HL-60/S4 (cell line): ENCODE data around the gene WDR74.

Source experiments
- in situ Hi-C: fragments of 300-500 bp; cut with MboI; formaldehyde crosslinking; loops from 2 replicates; pipeline ENCODE4 v1.14.3; 2022; ENCODE audit warnings: low sequenced_read_pairs

The WDR74 gene

DNA sequence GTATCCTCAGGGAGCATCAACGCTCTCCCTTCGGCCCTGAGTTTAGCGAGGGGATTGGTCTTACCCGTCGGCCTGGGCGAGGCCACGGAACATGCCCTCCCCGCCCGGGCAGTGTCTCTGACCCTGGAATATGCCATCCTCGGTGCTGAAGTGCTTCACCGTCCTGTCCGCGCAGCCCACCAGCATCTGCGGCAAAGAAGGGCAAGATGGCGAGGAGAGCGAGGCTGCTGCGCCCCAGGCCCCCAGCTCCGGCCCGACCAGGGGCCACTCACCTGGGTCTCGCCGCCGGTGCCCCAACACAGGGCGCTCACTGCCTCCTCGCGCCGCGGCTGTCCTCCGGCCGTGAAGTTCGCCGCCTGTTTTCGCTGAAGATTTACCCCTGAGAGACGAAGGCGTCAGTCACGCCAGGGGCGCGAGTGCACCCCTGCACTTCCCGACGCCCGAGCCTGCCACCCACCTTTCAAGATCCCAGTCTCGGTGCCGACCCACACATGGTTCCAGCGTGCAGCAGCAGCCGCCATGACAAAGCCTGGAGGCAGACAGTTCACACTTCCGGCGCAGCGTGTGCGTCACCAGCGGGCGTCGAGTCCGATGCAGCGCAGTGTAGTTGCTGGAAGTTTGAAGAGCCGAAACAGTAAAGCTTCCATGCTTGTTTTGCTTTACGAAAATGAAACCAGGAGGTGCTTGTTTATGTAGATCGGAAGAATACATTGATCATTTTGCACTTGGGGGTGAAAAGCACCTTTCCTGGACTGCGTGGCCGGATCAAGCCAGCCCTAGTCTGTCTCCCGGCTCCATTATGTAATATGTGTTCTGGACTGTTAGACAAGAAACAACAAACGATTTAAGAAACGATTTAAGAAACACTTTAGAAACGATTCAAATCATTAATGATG is at the start of gene WDR74:
Gene WDR74 (minus strand): TSS at position 541 of the 896 bp plus-strand sequence. CDS start 20 bp downstream, at position 521.
- in situ Hi-C loops, result no loop called here

DNA sequence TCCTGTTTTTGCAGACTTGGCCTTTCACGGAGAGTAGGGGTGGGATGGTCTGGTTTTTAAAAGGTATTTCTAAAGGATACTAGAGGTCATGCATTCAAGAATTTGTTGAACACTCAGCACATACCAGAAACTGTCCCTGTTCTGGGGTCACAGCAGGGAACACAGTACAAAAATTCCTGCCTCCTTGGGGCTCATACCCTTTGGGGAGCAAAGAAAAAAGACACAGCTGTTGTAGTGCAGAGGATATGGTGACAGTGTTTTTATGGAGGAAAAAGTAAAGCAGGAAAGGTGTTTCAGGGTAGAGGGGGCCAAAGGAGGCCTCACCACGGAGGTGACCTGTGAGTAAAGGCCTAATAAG is 49.7 kb upstream of the WDR74 start:
- in situ Hi-C loops, result loop anchor here (25.0 kb wide), 1 partner anchor 477 kb away; the partner anchor contains the start of gene SCGB1A1

DNA sequence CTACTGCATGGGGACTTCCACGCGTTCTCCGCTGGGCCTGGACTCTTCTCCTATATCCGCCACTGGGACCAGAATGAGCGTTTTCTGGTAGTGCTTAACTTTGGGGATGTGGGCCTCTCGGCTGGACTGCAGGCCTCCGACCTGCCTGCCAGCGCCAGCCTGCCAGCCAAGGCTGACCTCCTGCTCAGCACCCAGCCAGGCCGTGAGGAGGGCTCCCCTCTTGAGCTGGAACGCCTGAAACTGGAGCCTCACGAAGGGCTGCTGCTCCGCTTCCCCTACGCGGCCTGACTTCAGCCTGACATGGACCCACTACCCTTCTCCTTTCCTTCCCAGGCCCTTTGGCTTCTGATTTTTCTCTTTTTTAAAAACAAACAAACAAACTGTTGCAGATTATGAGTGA is 49.0 kb upstream of the WDR74 start:
- in situ Hi-C loops, result loop anchor here (25.0 kb wide), 1 partner anchor 476 kb away; the partner anchor contains the start of gene SCGB1A1

DNA sequence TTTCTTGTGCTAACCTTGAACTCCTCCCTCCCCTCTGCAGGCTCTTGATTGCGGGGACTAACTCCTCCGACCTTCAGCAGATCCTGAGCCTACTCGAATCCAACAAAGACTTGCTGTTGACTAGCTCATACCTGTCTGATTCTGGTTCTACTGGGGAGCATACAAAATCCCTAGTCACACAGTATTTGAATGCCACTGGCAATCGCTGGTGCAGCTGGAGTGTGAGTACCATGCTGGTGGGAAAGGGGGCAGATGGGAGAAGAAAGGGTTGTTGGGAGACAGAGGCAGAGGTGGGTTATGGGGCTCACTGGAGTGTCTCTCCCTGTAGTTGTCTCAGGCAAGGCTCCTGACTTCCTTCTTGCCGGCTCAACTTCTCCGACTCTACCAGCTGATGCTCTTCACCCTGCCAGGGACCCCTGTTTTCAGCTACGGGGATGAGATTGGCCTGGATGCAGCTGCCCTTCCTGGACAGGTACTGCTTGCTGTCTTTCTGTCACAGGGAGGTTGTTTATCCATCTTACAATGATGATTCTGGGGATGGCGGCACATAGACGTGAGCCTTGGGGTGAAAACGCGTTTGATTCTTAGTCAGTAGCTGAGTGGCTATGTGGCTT is 45.9 kb upstream of the WDR74 start:
- in situ Hi-C loops, result loop anchor here (25.0 kb wide), 1 partner anchor 473 kb away; the partner anchor contains the start of gene SCGB1A1

DNA sequence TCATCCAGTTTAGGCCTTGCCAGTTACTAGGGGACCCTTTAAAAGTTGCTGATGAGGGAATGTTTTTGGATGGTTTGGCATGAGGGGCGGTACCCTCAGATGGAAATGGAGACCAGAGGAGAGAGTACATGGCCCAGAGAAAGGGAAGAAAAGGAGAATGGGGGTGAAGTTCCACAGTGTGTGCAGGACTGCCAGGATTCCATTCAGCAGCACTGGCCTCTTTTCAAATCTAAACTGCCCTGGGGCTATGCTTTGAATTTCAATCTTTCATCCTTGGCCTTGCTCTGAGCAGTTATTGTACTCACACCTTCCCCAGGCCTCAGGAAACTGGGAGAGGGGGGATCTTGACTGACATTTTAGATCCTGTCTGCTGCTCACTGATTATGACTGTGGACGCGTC is 44.3 kb upstream of the WDR74 start:
- in situ Hi-C loops, result loop anchor here (25.0 kb wide), 1 partner anchor 471 kb away; the partner anchor contains the start of gene SCGB1A1

DNA sequence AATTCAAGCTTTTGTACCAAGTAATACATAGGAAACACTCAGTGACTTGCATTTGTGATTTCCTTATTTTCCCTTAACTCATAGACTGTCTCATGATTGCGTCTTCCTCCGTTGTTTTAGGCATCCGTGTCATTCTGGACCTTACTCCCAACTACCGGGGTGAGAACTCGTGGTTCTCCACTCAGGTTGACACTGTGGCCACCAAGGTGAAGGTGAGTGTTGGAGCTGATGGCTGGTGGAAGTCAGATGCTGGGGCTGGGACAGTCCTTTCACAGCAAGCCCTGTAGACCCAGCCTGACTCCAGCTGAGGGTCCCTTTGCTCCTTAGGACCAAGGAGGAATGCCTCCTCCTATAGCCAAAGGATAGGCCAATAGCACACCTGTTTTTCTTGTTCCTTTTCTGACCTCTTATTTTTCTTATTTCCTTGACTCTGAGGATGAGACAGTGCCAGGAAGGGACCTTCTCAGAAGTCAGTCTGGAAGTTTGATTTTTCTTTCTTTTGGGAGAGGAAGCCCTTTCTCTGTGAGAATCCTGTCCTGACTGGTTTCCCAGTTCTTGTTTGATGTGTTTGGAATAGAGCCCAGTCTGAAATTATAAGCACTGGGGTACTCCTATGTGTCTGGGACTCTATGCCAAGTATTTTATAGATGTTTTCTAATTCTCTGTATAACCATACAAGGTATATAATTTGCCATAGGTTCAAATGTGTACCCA is 43.6 kb upstream of the WDR74 start:
- in situ Hi-C loops, result loop anchor here (25.0 kb wide), 1 partner anchor 471 kb away; the partner anchor contains the start of gene SCGB1A1

DNA sequence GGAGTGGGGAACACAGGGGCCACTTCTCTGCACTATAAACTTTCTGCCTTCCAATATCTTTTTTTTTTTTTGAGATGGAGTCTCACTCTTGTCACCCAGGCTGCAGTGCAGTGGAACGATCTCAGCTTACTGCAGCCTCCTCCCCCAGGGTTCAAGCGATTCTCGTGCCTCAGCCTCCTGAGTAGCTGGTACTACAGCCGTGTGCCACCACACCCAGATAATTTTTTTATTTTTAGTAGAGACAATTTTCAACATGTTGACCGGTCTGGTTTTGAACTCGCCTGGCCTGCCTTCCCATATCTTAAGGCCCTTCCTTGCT is 43.0 kb upstream of the WDR74 start:
- in situ Hi-C loops, result loop anchor here (25.0 kb wide), 1 partner anchor 470 kb away; the partner anchor contains the start of gene SCGB1A1

DNA sequence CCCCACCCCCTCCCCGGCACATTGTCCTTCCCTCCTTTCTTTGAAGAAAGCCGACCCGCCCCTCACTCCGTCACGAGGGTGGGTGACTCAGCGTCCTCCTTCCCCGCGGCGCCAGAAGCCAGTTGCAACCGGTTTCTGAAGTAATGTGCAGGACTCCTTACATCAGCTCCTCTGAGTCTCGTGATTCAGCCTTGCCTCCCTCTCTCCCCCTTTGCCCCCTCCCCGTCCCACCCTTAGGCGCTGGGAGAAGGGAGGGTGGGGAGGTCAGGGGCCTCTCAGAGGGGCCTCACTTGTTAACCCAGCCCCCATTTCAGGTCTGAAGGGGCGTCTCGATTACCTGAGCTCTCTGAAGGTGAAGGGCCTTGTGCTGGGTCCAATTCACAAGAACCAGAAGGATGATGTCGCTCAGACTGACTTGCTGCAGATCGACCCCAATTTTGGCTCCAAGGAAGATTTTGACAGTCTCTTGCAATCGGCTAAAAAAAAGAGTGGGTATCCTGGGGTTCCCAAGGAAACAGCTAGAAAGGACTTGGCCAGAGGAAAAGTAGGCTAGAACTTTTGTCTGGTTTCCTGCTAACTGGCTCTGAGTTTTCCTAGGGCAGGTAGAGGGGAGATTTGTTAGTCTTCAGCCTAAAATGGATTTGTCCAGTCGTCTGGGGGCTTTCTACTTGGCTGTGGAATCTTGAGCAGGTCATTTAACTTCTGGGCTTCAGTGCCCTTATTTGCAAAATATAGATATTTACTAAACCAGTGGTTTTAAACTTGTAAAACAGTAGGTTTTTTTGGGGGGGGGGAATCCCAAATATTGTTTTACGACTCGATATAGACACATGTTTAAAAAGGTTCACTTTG is 42.4 kb upstream of the WDR74 start:
- in situ Hi-C loops, result loop anchor here (25.0 kb wide), 1 partner anchor 470 kb away; the partner anchor contains the start of gene SCGB1A1

DNA sequence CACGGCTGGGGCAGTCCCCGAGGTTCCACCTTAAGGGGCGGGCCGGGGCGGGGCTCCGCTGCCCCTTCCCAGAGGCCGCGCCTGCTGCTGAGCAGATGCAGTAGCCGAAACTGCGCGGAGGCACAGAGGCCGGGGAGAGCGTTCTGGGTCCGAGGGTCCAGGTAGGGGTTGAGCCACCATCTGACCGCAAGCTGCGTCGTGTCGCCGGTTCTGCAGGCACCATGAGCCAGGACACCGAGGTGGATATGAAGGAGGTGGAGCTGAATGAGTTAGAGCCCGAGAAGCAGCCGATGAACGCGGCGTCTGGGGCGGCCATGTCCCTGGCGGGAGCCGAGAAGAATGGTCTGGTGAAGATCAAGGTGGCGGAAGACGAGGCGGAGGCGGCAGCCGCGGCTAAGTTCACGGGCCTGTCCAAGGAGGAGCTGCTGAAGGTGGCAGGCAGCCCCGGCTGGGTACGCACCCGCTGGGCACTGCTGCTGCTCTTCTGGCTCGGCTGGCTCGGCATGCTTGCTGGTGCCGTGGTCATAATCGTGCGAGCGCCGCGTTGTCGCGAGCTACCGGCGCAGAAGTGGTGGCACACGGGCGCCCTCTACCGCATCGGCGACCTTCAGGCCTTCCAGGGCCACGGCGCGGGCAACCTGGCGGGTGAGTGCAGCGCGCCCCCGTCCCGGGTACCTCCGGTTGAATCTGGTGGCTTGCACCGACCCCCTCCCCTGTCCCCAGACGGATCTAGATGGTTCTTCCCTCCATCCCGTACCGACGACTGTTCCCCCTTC is 41.6 kb upstream of the WDR74 start, which contains the start of gene SLC3A2:
Gene SLC3A2 (plus strand): TSS at position 94 of the 776 bp plus-strand sequence. CDS start 128 bp downstream, at position 222.
- in situ Hi-C loops, result loop anchor here (25.0 kb wide), 1 partner anchor 469 kb away; the partner anchor contains the start of gene SCGB1A1

DNA sequence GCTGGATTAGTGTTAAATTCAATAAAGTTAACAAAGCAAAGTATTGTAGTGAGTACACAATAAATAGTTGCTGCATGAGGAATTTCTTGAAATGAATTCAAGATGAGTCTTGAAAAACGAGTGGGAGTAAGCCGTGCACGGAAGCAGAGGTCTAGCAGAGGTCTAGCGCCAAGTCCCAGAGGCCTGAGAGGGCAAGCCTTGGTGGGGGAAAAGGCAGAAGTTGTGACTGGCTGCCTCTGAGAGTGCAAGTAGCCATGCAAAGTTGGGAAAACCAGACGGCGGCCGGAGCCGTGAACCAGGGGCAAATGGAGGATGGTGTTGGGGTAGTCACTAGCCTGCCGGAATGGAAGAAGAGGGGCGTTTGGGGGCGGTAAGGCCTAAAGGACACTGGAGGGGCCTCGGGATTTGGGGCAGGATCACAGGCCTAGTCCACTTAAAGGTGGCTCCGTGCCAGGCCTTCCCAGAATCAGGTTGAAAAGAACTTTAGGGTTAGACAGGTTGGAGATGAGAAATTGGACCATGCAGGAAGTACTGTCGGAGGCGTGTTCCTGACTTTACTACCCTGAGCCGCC is 40.9 kb upstream of the WDR74 start:
- in situ Hi-C loops, result loop anchor here (25.0 kb wide), 1 partner anchor 468 kb away; the partner anchor contains the start of gene SCGB1A1

DNA sequence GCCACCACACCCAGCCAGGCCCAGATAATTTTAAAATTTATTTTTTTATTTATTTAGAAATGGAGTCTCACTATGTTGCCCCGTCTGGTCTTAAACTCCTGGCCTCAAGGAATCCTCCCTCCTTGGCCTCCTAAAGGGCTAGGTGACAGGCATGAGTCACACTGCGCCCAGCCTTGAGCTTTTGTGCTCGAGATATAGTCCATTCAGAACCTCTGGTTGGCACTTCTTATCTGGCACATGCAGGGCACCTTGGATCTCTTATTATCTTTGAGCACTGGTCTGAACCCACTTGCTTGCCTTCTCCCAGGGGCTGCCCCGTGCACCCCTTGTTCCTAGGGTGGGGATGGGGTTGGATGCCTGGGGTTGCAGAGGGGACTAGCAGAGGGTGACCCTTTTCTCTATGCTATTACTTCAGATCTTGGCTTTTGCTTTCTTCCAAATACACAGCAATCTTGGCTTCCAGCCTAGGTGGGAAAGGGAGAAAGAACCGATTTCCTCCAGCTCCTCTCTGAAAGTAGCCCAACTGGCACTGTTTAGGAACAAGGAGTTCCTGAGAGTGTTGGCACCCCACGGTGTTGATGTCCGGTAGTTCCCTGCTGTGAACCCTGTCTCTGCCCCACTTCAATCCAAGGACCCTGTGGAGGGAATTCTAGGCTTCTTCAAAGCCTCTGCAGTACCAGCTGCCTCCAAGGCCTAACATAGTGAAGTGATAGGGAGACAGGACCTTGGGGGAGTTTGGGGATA is 40.0 kb upstream of the WDR74 start:
- in situ Hi-C loops, result loop anchor here (25.0 kb wide), 1 partner anchor 467 kb away; the partner anchor contains the start of gene SCGB1A1

DNA sequence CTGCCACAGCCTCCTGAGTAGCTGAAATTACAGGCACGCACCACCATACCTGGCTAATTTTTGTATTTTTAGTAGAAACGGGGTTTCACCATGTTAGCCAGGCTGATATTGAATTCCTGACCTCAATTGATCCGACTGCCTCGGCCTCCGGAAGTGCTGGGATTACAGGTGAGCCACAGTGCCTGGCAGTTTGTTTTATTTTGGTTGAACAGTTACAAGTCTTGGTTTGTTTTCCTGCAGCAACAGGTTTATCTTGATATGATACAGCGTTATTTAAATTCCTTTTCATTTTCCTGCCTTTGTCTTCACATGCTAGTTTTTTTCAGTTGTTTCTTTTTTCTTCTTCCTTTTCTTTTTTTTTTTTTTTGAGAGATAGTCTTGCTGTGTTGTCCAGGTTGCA is 37.3 kb upstream of the WDR74 start:
- in situ Hi-C loops, result loop anchor here (25.0 kb wide), 1 partner anchor 464 kb away; the partner anchor contains the start of gene SCGB1A1

DNA sequence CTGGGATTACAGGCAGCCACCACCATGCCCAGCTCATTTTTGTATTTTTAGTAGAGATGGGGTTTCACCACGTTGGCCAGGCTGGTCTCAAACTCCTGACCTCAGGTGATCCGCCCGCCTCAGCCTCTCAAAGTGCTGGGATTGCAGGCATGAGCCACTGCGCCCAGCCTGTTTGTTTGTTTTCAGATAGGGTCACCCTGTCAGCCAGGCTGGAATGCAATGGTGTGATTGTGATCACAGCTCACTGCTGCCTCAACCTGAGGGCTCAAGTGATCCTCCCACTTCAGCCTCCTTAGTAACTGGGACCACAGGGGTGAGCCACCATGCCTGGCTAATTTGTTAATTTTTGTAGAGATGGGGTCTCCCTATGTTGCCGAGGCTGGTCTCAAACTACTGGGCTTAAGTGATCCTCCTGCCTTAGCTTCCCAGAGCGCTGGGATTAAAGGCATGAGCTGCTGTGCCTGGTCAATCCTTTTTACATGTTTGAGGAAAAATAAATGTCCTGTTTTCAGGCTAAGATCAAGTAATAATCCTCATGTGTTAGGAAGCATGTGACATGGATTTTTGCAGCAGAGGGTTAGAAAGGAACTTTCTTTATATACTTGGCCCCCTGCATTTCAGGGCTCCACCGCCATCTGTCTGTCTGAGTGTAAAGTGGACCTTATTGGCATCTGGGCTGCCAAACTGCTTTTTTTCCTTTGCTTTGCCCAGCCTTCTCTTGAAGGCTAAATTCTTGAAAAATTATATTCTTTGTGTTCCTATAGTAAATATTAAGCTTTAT is 36.5 kb upstream of the WDR74 start:
- in situ Hi-C loops, result loop anchor here (25.0 kb wide), 1 partner anchor 464 kb away; the partner anchor contains the start of gene SCGB1A1

DNA sequence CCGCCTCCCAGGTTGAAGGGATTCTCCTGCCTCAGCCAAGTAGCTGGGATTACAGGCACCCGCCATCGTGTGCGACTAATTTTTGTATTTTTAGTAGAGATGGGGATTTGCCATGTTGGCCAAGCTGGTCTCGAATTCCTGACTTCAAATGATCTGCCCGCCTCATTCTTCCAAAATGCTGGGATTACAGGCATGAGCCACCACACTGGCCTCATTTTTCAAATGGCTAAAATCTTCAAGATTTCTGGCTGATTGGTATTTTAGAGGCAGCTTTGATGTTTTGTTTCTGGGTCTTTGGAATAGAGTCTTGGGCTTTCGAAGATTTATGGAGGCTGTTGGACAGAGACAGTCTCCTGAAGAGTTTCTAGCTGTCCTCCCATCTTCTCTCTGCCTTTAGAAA is 35.5 kb upstream of the WDR74 start:
- in situ Hi-C loops, result loop anchor here (25.0 kb wide), 1 partner anchor 463 kb away; the partner anchor contains the start of gene SCGB1A1

DNA sequence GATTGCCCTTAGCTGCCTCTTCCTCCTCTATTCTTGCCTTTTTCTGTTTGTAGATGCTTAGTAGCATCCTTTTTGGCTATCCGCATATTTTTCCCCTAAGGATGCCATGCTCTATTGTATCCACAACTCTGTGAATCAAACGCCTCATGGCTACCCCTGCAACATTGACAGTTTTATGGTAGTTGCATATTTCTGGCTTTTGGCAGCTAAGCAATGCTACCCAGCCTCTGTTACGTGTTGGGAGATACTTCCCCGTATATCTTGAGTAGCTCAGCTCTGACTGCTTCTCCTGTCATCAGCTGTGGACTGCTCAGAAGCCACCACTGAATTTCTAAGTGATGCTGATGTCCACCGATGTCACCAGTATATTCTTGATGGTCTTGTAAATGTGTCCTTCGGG is 26.2 kb upstream of the WDR74 start:
- in situ Hi-C loops, result no loop called here

DNA sequence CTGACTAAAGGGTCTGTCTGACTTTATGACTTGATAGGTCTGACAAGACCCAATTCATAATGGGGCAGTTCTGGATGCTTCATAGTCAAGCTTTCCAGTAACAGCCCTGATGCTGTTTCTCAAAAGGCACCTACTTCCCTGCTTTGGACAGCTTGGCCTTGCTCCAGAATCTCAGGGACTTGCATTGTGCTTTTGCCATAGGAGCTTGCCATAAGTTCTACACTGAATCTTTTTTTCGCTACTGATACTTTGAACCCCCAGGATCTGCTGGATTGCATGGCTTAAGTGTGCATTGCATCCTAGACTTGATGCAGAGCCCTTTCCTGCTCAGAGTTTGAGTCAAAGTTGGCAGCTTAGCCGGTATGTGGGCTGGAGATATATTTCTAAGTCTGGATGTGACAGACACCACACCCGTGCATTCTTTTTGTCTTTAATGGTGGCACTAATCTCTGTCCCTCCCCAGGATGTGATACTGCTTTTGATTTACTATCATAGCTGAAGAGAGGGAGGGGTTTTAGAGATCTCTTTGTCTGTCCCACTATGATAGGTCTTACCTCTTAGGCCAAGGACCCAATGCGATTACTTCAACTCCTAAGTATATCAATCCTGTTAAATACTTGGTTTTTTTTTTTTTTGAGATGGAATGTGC is 24.4 kb upstream of the WDR74 start:
- in situ Hi-C loops, result no loop called here
